Left cardiac atrium (tissue), 4 donors: ENCODE measurements around the gene CADPS. TPM values are rescaled to one million over a fixed set of nuclear protein-coding genes. Genes with fewer than 3 reads are reported as not detected.

Experiments used
- ATAC-seq, 2 donors: fragments of 200-7000 bp; cut with Tn5 transposase; one replicate each; pipeline ENCODE4 v1.9.1; 2020; ENCODE audit warnings: mild to moderate bottlenecking in 2 of 2, moderate library complexity in 2 of 2
- DNase-seq: peaks from one replicate; pipeline ENCODE4 v3.0.0-alpha.2; 2020
- intact Hi-C, 2 donors: fragments of 100-400 bp; cut with DNase I; formaldehyde crosslinking; loops; one replicate each; pipeline versions ENCODE4 v1.14.1 to v1.15.1; 2022 to 2023
- total RNA-seq, 2 donors: library from RNA; stranded (reverse); fragmentation: NEBNext Ultra II Directional; extraction: Animal tissue kit (Norgen Biotek cat#: 25700); gene quantifications; one replicate each; pipeline ENCODE4 v1.2.1, GENCODE V29; 2021
- donor health status: DM: no; HTN: yes; CAD: no.
- donor health status: DM: no; HTN: yes; CAD: no; lungs with severe emphysema.
- donor health status: DM: yes; HTN: yes; CAD: no.
- donor health status: Dilated cardiomyopathy.

The CADPS gene
- total RNA-seq, 2 donors from 2014 or later = 29.0 to 30.7 TPM

DNA sequence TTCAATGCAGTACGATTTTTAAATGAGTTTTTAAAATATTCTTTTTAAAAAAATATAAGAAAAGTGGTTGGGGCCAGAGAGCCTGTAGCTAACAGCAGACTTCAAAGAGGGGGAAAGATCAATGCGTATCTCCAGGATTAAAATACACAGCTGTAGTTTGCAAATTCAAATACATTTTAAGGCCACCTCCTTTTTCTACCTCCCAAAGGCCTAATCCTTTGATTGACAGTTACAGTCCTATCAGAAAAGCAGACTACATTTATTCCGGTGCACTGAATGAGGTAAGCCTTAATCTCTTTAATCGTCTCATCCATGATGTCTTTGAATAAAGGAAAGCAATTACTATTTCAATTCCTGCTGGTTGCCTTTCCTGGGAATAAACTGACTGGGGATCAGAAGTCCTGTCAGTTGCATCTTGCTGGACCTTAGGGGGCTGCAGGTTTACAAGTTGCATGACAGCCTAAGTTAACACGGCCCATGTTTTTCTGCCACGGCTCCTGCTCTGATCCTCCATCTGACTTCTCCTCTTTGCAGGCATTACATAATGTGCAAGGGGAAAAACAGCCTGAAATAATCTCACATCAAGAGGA, 51.7 kb downstream of the CADPS start:
- no peak for ATAC-seq
- intact Hi-C loops = no loop called here

DNA sequence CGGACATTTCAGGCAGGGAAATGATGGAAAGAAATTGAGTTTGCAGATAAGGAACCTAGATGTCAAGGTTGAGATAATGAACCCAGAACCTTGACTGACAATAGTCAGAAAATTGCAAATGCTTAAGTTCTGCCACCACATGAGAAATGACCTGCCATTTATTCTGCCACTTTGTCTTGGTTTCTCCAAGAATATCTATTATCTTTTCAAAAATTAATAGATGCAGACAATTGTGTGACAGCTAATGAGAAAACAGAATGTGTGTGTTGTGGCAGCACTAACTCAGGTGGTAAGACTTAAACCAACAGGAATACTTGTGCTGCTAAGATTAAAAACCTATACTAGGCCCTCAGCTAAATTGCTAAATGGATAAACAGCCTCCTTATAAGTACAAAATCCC, 52.3 kb downstream of the CADPS start:
- no peak for DNase-seq
- intact Hi-C loops = no loop called here
- ATAC-seq = no peak

More for the DNA sequence above, 51.7 kb downstream of the CADPS start:
- DNase-seq = no peak

DNA sequence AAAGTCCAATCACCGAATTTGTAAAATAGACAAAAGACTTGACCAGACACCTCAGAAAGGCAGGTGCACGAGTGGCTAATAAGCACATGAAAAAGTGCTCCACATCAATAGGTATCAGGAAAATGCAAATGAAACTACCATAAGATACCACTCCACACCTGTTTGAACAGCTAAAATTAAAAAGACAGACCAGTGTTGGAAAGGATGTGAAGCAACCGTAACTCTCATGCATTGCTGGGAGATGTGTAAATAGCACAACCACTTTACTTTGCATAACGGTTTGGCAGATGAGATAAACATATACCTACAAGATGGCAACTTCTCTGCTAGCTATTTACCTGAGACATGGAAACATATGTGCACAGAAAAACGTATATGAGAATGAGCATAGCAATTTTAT, 56.9 kb downstream of the CADPS start:
- ATAC-seq (no peak), DNase-seq (no peak)
- intact Hi-C loops = no loop called here

DNA sequence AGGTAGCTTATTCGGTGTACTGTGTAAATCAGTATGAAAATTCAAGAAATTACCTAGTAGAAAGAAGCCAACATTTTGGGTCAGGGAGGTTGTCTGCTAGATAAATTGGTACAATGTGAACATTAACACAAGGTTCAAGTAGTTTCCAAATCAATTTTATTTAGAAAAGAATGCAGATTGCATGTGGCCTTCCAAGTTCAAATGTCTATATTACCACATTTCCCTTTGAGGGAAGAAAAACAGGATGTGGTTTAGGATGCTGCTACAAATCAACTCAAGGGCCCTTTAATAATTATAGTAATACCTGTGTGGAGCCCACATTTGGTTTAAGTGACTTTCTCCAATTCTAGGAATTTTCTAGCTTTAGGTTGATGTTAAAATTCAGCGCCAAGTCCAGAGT, 57.5 kb downstream of the CADPS start:
- DNase-seq (no peak), ATAC-seq (no peak)
- intact Hi-C loops = no loop called here

DNA sequence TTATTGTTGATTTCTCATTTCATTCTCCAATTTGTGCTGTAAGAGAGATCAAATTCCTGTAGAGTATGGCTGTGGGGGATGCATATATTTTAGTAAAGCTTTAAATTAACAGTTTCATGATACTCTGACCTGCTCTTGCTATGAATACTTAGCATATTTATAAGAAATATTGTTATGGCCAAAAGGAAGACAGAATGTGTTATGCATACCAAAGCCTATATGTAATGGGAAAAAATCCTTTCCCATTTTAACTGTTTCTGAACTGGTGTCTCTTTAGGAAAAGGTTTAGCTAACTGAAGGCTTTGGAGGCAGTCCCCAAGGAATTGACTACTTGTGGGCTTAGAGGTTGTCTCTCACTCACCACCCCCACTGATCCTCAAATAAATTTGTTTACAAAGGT, 59.2 kb downstream of the CADPS start:
- no peak for ATAC-seq
- DNase-seq = no peak
- intact Hi-C loops = no loop called here

DNA sequence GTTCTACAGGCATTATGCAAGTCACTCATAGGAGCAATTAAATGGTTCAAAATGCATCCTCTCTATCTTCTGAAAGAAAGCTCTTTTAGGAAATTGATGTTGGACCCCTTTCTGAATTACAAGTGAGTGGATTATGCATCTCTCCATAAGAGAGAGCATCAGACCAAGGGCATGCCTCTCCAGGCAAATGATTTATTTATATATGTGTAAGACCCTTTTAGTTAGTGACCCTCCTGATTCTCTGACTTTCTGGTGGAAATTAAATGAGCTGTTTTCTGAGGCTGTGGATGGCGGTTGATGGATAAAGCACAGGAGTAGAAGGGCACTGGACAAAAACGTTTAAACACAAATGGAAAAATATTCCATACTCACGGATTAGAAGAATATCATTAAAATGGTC, 62.6 kb downstream of the CADPS start:
- no peak for ATAC-seq
- no peak for DNase-seq
- intact Hi-C loops = no loop called here

DNA sequence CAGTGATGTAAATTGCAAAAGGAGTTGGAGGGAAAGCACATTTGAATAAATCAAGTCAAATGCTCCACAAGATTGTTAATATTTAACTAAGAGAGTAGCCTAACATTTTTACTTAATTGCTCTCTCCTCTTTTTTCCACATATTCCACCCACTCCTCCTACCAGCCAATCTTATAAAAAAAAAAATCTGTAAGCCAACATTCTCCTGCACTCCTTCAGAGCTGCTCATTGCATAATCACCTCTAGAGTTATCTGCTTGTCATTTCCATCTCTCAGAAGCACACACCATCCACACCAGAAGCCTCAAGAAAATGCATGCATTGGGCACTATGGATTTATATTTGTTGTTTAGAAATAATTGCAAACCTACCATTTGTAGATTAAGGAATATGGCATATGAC, 64.1 kb downstream of the CADPS start:
- intact Hi-C loops = no loop called here

DNA sequence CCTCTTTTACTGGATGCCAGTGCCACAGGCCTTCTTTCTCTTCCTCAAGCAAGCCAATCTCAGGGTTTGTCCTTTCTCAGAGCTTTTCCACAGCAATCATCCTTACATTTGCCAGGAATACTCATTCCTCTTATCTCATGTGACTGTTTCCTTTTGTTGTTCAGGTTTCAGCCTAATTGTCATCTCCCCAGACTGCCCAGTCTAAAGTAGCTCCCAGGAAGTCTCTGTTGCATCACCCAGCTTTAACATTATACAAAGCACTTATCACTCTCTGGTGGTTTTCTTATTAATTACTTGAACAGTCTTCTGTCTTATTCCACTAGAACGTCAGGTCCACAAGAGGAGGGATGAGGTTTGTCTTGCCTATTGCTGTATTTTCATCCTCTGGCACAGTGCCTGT, 65.8 kb downstream of the CADPS start:
- DNase-seq (no peak), ATAC-seq (no peak)
- intact Hi-C loops = no loop called here

More for the DNA sequence above, 64.1 kb downstream of the CADPS start:
- DNase-seq (no peak), ATAC-seq (no peak)

DNA sequence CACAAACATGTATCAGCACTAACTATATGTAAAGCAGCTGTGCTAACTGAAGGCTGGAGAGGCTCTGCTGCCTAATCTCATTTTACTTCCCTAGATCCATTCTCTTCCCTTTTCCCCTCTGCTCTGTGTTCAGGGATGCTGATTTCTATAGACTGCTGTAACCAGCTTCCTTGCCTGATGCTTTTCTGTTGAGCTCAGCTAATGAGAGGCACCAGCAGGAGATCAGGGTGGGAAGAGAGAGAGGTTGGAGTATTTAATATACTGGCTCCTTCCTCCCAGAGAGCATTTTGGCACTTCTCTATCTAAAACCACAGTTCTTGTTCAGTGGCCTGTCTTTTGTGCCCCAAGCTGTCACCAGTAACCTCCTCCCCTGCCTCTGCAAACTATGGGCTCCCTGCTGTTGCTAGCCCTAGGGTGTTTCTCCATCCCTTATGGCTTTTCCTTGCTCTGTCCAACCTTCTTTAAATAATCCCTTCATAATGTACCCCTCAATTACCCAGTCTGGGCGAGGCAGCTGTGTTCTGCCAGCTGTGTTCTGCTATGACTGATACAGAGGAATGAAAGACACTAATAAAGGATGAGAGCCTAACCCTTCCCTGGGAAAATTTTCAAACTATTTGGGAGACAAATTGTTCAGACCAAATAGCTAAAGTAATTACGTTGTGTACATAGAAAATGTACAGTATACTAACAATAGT, 69.5 kb downstream of the CADPS start:
- DNase-seq (no peak), ATAC-seq (no peak)
- intact Hi-C loops = no loop called here

DNA sequence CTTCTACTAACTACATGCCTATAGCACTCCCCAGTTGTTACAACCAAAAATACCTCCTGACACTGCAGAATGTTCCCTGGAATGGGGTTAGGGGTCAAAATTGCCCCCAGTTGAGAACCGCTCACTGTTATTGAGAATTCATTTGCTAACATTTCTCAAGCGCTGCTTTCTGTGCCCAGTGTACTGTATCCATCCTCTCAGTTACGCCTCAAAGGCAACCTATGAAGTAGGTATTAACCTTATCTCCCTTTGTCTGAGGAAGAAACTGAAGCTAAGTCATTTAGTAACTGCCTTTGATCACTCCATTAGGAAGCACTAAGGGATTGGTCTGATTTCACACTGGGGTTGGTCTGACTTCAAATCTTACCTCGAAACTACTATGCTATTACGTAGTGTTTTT, 70.1 kb downstream of the CADPS start:
- no peak for DNase-seq
- intact Hi-C loops = no loop called here
- ATAC-seq = no peak

DNA sequence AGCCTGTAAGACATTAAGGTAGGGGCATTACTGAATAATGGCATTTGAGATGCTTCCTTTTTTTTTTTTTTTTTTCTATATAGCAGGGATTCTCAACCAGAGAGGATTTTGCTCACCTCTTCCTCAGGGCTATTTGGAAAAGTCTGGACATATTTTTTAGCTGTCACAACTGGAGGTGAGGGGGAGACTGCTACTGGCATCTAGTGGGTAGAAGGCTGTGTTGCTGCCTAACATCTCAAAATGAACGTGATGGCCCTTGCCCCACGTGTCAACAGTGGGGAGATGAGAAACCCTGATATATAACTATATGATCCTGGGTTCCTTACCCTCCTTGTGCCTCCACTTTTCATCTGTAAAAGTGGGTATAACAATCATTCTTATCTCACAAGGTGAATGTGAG, 71.9 kb downstream of the CADPS start:
- DNase-seq (no peak), ATAC-seq (no peak)
- intact Hi-C loops = no loop called here

DNA sequence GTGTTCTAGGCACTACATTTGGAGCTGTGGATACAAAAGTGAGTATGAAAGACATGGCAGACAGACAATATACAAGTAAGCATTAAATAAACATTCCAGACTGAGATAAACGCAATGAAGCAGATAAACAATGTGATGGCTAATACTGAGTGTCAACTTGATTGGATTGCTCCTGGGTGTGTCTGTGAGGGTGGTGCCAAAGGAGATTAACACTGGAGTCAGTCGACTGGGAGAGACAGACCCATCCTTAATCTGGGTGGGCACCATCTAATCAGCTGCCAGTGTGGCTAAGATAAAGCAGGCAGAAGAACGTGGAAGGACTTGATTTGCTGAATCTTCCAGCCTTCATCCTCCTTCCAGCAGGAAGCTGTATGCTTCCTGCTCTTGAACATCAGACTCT, 77.2 kb downstream of the CADPS start:
- DNase-seq = no peak
- ATAC-seq = peak in 1 of 2 donors; percentile 38
- intact Hi-C loops = no loop called here

DNA sequence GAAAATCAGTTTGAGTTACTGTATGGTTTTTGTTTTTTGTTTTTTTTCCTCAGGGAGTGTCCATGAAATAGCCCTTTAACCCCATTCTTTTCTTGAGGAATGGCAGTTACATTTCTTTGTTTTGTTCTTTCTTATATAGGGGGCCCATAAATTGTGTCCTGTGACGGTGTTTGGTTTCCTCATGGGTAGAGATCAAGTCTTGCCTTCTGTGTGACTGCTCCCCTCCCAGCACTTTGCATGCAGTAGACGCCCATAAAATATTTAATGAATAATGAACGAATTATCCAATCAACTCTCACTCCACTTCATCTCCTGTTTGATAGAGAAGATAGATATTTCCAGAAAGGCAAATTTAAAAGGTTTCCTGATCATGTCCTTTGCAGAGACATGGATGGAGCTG, 78.1 kb downstream of the CADPS start:
- DNase-seq (no peak), ATAC-seq (no peak)

DNA sequence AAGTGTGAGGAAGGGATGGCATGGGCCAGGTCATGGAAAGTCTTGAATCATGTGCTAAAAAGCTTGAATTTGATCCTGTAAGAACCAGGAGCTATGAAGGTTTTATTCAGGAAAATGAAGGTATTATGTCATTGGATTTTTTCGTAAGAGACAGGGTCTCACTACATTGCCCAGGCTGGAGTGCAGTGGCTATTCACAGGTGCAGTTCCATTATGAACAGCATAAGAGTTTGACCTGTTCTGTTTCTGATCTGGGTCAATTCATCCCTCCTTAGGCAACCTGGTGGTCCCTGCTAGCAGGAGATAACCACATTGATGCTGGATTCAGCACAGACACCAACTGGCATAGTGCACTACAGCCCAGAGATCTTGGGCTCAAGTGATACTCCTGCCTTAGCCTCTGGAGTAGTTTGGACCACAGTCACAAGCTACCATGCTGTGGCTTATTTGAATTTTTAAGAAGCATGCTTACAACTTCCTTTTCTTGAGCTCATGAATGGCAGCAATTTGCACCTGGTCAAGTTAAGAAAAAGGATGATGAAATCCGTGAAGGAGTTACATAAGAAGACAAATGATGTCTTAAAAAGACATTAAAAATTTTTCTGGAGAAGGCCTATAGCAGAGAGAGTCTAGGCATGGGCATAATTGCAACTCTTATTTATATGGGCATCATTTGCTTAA, 79.1 kb downstream of the CADPS start:
- intact Hi-C loops = no loop called here
- ATAC-seq (no peak), DNase-seq (no peak)

More for the DNA sequence above, 78.1 kb downstream of the CADPS start:
- intact Hi-C loops = no loop called here

DNA sequence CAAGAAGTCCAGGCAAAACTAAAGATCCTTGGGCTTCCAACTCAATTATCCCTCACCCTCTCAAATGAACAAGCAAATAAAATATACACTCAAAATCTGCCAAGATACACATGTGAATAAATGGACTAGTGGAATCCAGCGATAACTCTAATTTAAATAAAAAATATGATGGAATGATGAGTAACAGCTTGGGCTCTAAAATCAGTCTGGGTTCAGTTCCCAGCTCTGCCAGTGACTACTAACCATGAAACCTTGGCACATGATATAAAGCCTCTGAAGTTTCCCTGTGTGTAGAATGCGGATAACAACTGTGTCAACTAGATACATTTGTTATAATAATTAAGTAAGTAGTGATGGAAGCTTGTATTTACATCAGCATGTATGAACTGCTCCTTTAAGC, 81.3 kb downstream of the CADPS start:
- no peak for ATAC-seq
- DNase-seq = no peak
- intact Hi-C loops = no loop called here

DNA sequence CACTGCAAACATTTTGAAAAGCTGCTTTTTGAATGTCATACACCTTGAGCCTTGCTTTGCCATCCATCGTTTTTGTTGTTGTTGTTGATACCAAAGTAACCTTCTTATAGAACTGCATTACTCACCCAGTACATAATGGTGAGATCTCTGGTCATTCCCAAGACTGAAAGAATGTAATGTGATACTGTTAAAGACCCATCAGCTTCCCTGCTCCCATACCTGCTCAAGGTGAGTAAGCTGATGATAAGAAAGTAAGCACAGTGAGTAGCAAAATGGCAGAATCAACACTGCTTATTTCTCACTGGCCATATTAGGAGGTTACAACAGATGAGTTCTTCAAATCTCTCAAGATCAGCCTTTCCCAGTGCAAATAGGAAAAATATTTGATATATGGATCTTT, 89.8 kb downstream of the CADPS start:
- no peak for ATAC-seq
- no peak for DNase-seq
- intact Hi-C loops = no loop called here

DNA sequence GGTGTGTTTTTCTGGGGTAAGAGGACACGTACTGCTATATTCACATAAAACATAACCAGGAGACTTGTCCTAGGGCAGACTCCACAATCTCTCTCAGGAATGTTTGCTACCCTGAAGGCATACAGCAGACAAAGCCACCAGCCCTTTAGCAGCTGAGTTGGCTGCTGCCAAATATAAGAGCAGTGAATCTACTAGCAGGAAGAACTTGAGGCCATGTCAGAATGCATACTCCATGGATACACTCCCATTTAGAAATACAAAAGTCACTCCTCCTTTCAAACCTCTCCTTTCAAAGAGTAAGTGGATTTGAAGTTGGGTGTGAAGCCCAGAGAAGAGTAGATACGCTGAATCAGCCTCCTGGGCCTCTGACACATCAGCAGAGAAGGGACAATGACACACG, 94.1 kb downstream of the CADPS start:
- DNase-seq (no peak), ATAC-seq (peak in 1 of 2 donors; percentile 36)
- intact Hi-C loops = no loop called here

DNA sequence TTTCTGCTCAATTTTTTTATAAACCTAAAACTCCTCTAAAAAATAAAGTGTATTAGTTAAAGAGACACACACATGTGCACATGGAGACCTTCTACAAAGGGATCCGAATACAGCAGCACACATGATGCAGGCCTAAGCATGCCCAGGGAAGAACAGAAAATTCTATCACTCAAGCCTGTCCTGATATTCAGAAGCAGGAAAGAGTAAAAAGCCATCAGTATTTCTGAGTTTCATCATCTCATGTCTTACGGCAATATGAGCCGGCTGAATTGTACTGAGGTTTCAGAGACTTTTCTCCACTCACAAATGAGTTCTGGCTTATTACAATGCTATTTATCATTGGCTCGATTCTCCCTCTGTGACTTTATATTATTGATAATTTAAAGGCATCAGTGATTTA, 97.5 kb downstream of the CADPS start:
- DNase-seq = no peak
- intact Hi-C loops = no loop called here
- no peak for ATAC-seq

DNA sequence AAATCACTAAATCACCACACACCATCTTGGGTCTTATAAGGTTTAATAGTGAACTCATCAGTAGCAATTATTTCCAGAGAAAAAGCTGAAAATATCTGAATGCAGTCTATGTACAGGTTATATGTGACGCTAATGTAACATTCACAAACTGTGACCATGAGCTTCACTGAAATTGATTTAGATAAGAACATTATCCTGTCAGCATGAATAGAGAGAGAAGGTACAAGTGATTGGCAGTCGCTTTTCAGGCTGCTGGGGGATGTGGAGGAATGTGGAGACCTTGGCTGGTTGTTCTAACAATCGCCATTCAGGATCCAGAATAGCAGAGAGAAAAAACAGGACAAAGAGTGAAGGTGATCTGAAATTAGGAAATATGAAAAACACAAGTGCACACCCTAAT, 98.1 kb downstream of the CADPS start:
- intact Hi-C loops = no loop called here
- DNase-seq = no peak
- ATAC-seq = no peak

DNA sequence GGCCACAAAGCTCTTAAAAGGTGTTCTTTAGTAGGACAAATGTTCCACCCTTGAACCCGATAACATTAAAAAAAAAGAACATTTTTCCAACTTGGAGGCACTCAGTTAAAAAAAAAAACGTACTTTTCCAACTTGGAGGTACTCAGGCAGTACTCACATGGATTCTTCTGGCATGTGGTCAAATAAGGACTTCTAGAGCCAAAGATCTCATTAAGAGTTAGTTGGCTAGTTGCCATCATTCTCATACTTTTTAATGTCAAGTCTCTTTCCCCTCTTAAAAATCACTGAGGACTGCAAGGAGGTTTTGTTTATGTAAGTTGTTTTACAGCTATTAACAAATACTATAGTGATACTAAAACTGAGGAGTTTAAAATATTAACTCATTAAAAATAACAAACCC, 101.0 kb downstream of the CADPS start:
- DNase-seq (no peak), ATAC-seq (no peak)
- intact Hi-C loops = no loop called here
